T-helper 17 cell (primary cell): ENCODE data around the gene IGSF9. TPM values are rescaled to one million over a fixed set of nuclear protein-coding genes. Genes with fewer than 3 reads are reported as not detected.
A peak's percentile ranks its signal among the peaks of the same experiment; 100 is the strongest.

Experiments used
- ATAC-seq: fragments of 150-1000 bp; cut with Tn5 transposase; 2 replicates; pipeline ENCODE4 v1.10.0; 2021; ENCODE audit warnings: mild to moderate bottlenecking, moderate library complexity
- DNase-seq, 3 donors: peaks; one replicate each; pipeline versions ENCODE4 v3.0.0 to v3.0.0-alpha.2; 2020 to 2021
- H3K9me3 ChIP-seq: one replicate; pipeline ENCODE4 v1.7.0; 2013; ENCODE audit warnings: low read length, mild to moderate bottlenecking; ENCODE audit not compliant: control insufficient read depth, poor library complexity, severe bottlenecking
- H3K27ac Mint-ChIP-seq: one replicate; pipeline ENCODE4 v1.8.0; 2022; ENCODE audit warnings: mild to moderate bottlenecking, moderate library complexity, mixed read lengths
- H3K27me3 Mint-ChIP-seq: one replicate; pipeline ENCODE4 v1.8.0; 2022; ENCODE audit warnings: mixed read lengths
- H3K36me3 Mint-ChIP-seq: one replicate; pipeline ENCODE4 v1.8.0; 2022; ENCODE audit warnings: low read depth, mixed read lengths
- H3K4me1 Mint-ChIP-seq: one replicate; pipeline ENCODE4 v1.8.0; 2022; ENCODE audit warnings: mild to moderate bottlenecking, mixed read lengths
- H3K4me3 Mint-ChIP-seq: one replicate; pipeline ENCODE4 v1.8.0; 2022; ENCODE audit warnings: mild to moderate bottlenecking, moderate library complexity, mixed read lengths
- total RNA-seq, 4 donors: library from RNA in 2 of 4; stranded (reverse) in 2 of 4; gene quantifications; one replicate each; pipeline ENCODE4 v1.2.3 and lab custom pipeline; 2022 to 2026

IGSF9 gene
- total RNA-seq, 2 donors from 2014 or later = 0.07 TPM; not detected in 1

DNA sequence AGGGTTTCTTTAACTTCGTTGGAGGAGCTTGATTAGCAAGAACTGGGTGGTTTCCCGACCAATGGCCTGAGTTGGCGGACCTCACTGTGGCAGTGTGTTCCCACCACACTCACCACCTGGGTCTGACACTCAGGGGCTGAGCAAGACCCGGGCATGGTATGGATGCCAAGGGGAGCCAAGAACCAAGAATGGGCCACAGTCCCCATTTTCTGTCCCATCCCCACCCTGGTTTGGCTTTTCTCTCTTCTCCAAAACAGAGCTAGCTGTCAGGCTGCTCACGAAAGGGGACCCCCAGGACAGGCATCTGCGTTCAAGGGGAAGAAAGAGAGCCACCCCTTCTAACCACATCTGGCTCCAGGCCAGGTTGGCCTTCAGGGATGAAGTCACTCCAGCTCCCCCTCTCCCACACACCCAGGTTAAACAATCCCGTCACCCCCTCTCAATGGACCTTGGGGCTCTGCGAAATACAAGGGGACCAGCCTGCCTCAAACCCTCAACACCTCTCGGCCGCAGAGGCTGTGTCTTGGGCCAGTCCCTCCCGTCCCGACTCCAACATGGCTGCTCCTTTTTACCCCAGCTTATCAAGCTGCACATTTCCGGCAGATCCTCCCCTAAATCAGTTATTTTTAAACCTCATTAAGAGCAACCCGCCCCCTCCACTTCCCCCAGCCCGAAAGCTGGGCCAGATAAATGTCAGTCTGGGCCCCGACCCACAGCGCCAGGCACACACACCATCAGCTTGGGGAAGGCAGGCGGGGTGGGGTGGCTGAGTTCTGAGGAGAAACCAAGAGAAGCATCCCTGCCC, 23.5 kb downstream of the IGSF9 start:
- Mint-ChIP-seq H3K4me3 (peak overlapping the region; percentile 90), H3K4me1 (peaks cover 65% of the 10 kb centered on the region), H3K27me3 (no peaks in the 10 kb centered on the region), H3K36me3 (peaks cover 15% of the 10 kb centered on the region), H3K27ac (peak overlapping the region; percentile 96)
- ATAC-seq = no peak
- no peaks in the 10 kb centered on the region for H3K9me3 ChIP-seq
- peak in 2 of 3 donors; percentile 21 to 42 for DNase-seq

- no peaks in the 10 kb centered on the region for H3K27me3 Mint-ChIP-seq
- H3K4me3 Mint-ChIP-seq = peak overlapping the region; percentile 90
- H3K4me1 Mint-ChIP-seq = peaks cover 63% of the 10 kb centered on the region
- H3K36me3 Mint-ChIP-seq = peaks cover 15% of the 10 kb centered on the region
- peak overlapping the region; percentile 96 for H3K27ac Mint-ChIP-seq
- no peak for ATAC-seq
- DNase-seq = no peak
- H3K9me3 ChIP-seq = no peaks in the 10 kb centered on the region
Observed at GRCh38 chr1:159921251-159921650, 24.2 kb downstream of the IGSF9 start.

DNA sequence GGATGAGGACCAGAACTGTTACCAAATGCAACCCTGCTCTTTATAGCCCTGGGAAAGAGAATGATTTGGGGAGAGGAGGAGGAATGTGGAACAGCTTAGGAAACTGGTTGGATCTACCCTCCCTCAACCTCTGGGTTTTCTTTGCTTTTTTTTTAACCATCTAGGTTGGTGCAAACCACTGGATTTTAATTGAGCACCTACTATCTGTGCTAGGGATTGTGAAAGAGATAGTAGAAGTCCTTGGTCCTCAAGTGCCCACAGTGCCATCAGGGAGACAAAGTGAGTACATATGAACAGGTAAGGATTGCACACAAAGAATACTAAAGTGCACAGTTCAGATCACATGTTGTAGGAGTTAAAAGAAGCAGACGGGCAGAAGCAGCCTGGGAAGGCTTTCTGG, 24.8 kb downstream of the IGSF9 start:
- no peaks in the 10 kb centered on the region for H3K27me3 Mint-ChIP-seq
- peaks cover 15% of the 10 kb centered on the region for H3K36me3 Mint-ChIP-seq
- H3K27ac Mint-ChIP-seq = peak overlapping the region; percentile 96
- ATAC-seq (no peak), DNase-seq (no peak)
- H3K9me3 ChIP-seq = no peaks in the 10 kb centered on the region
- H3K4me3 Mint-ChIP-seq = peak overlapping the region; percentile 90
- peaks cover 60% of the 10 kb centered on the region for H3K4me1 Mint-ChIP-seq

DNA sequence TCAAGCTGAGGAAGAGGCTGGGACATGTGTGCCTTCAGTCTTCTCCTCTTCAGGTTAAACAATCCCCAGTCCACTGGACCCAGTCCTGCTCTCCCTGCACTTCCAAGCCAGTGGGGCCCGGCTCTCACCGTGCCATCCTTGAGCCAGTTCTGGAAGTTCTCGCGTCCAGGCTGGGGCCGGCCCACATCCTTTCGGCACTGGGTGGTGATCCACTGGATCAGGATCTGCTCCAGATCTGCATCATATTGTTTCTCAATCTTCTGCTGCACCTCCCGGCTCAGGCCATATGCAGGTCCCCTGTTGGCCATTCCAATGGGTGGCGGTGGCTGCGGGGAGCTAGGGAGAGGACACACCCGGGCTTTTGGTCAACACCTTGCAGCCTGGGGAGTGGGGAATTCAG, 25.2 kb downstream of the IGSF9 start:
- Mint-ChIP-seq H3K27me3 (no peaks in the 10 kb centered on the region), H3K4me1 (peaks cover 59% of the 10 kb centered on the region), H3K4me3 (peak overlapping the region; percentile 90), H3K27ac (peak overlapping the region; percentile 96), H3K36me3 (peaks cover 13% of the 10 kb centered on the region)
- DNase-seq = no peak
- H3K9me3 ChIP-seq = no peaks in the 10 kb centered on the region
- ATAC-seq = no peak

- no peak for DNase-seq
- H3K27ac Mint-ChIP-seq = peak overlapping the region; percentile 96
- H3K4me1 Mint-ChIP-seq = peaks cover 60% of the 10 kb centered on the region
- no peaks in the 10 kb centered on the region for H3K9me3 ChIP-seq
- no peaks in the 10 kb centered on the region for H3K27me3 Mint-ChIP-seq
- no peak for ATAC-seq
- peak overlapping the region; percentile 59 for H3K4me3 Mint-ChIP-seq
- H3K36me3 Mint-ChIP-seq = peaks cover 13% of the 10 kb centered on the region
Observed at GRCh38 chr1:159919236-159919865, 26.1 kb downstream of the IGSF9 start.

DNA sequence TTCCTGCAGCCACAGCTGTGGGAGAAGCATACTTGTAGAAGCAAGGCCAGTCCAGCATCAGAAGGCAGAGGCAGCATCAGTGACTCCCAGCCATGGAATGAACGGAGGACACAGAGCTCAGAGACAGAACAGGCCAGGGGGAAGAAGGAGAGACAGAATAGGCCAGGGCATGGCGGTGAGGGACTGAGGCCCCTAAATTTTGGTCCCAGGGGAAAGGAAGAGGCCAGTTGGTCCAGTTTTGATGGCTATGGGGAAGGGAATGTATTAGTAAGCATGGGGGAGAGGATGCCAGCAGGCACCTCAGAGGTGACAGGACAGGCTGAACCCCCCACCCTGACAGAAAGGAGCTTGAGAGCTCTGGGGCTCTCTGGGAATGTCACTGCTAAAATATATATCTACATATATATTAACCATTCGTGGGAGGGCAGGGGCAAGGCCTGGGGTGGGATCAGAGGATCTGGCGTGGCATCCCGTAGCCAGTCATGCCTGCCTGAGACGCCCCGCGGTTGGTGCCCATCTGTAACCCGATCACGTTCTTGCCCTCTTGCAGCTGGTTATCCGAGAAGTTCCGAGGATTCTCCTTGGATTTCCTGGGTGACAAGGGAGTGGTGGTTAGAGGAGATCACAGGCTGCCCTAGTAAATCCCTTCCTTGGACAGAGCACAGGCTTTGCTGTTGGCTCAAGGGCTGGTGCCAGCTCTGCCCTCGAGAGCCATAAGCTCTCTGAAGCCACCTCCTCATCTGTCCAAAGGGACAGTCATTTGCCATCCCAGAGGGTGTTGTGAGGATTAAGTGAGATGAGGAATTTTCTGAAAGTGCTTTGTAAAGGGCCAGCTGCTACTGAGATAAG, 26.8 kb downstream of the IGSF9 start:
- H3K4me3 Mint-ChIP-seq = peak overlapping the region; percentile 66
- H3K4me1 Mint-ChIP-seq = peaks cover 62% of the 10 kb centered on the region
- peak overlapping the region; percentile 96 for H3K27ac Mint-ChIP-seq
- DNase-seq (no peak), ATAC-seq (no peak)
- H3K9me3 ChIP-seq = no peaks in the 10 kb centered on the region
- no peaks in the 10 kb centered on the region for H3K27me3 Mint-ChIP-seq
- H3K36me3 Mint-ChIP-seq = peaks cover 11% of the 10 kb centered on the region

DNA sequence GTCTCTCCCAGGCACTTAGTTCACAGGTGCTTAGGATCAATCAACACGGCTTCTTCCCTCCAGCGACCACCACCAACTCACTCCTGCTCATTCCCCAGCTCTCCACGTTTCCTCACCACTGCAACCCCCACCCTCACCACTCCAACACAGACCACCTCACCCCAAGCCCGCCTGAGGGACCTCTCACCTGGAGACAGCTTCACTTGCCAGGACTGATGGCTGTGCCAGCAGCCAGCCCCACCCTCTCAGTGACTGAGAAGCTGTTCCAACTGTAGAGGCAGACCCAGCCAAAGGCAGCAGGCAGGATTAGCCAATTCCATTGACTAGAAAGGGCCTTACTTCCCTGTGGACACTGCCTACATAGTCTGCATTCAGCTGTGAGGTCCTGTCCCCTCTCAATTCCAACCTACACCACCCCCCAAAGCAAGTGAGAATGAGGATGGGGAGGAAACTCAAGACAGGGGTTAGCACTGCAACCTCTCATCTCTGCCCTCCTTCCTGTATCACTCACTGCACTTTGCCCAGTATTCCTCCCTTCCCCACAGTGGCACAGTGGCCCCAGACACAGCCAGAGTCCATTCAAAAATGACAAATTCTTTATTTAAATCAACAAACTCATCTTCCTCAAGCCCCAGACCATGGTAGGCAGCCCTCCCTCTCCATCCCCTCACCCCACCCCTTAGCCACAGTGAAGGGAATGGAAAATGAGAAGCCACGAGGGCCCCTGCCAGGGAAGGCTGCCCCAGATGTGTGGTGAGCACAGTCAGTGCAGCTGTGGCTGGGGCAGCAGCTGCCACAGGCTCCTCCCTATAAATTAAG, 27.7 kb downstream of the IGSF9 start:
- H3K36me3 Mint-ChIP-seq = peaks cover 11% of the 10 kb centered on the region
- peak overlapping the region; percentile 66 for H3K4me3 Mint-ChIP-seq
- H3K27me3 Mint-ChIP-seq = no peaks in the 10 kb centered on the region
- DNase-seq = no peak
- peak overlapping the region; percentile 96 for H3K27ac Mint-ChIP-seq
- no peaks in the 10 kb centered on the region for H3K9me3 ChIP-seq
- no peak for ATAC-seq
- H3K4me1 Mint-ChIP-seq = peaks cover 63% of the 10 kb centered on the region

DNA sequence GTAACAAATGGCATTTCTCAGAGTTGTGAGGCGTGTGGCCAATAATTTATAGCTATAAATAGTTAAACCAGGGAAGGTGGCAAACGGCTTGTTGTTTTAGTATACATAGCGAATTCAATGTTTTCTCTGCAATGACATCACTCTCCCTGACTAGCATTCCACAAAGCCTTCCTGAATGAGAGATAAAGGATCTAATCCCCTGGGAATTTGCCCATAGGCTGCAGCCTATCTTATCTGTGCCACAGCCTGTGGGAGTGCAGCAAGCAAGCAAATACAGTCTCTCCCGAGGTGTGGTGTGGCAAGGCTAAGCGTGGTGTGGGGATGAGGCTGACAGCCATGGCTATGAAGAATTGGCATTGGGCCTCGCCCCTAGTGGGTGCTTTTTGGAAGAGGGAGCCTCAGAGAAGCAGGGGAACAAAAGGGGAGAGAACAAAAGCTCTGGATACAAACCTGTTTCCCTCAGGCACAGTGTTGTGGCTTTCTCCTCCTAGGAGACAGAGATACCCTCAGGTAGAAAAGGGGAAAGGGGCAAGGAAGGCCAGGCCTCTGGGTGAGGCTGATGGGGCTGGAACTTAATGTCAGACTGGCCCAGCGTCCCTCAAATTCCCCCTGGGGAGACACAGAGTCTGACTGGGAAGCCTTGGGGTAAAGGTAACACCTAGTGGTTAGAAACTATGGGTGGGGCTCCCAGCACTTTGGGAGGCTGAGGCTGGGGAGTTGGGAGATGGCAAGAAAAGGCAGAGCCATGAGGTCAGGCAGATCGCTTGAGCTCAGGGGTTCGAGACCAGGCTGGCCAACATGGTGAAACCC, 29.0 kb downstream of the IGSF9 start:
- H3K9me3 ChIP-seq = no peaks in the 10 kb centered on the region
- Mint-ChIP-seq H3K27ac (peak overlapping the region; percentile 96), H3K27me3 (no peaks in the 10 kb centered on the region), H3K36me3 (peaks cover 11% of the 10 kb centered on the region), H3K4me3 (peak overlapping the region; percentile 66), H3K4me1 (peaks cover 65% of the 10 kb centered on the region)
- ATAC-seq (no peak), DNase-seq (no peak)

DNA sequence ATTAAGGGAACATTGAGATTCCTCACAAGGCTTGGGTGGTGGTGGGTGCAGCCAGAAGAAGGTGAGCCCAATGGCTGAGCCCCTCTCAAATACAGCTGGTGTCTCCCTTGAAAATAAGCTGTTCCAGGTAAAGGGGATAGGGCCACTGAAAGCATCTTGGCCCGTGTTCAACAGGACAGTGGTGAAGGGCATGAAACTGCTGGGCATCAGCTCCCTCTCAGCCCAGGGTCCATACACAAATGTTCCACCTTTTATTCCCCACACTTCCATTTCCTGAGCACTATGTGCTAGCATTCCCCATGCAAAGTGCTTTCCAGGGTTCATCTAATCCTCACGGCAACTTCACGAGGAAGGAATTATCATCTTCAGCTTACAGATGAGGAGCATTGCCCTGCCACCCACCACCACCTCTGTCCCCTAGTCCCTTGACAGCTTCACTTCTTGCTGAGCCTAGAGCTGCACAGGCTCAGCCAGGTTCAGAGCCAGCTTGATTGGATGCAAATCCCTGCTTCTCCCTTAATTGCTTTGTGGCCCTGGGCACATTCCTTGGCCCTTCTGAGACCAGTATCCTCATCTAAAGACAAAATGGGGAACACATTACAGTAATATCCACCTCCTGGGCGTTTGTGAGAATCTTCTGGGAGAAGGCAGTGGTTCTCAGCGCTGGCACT, 29.7 kb downstream of the IGSF9 start:
- ATAC-seq (no peak), DNase-seq (no peak)
- Mint-ChIP-seq H3K36me3 (peaks cover 8% of the 10 kb centered on the region), H3K27me3 (no peaks in the 10 kb centered on the region), H3K4me1 (peaks cover 66% of the 10 kb centered on the region), H3K4me3 (peak overlapping the region; percentile 43), H3K27ac (peak overlapping the region; percentile 96)
- no peaks in the 10 kb centered on the region for H3K9me3 ChIP-seq

- H3K27ac Mint-ChIP-seq = peak overlapping the region; percentile 96
- peak overlapping the region; percentile 52 for H3K4me3 Mint-ChIP-seq
- peaks cover 69% of the 10 kb centered on the region for H3K4me1 Mint-ChIP-seq
- ATAC-seq (no peak), DNase-seq (no peak)
- peaks cover 7% of the 10 kb centered on the region for H3K36me3 Mint-ChIP-seq
- H3K27me3 Mint-ChIP-seq = no peaks in the 10 kb centered on the region
- H3K9me3 ChIP-seq = no peaks in the 10 kb centered on the region
Observed at GRCh38 chr1:159914252-159915018, 31.0 kb downstream of the IGSF9 start.
